ENCODE results near the gene SPTBN5. TPM values are rescaled to one million over a fixed set of nuclear protein-coding genes. Genes with fewer than 3 reads are reported as not detected.

Gene SPTBN5
- total and polyA plus RNA-seq, 2 experiments from 2014 or later: 0.57 to 1.1 TPM

- Mint-ChIP-seq H3K4me3 (no peak overlapping the region), H3K9me3 (no peaks in the 10 kb centered on the region), H3K36me3 (ENCODE audit: low read depth) (peaks cover 17% of the 10 kb centered on the region), H3K27ac (no peak overlapping the region), H3K27me3 (ENCODE audit: insufficient read depth, low read depth, poor library complexity) (peaks cover 15% of the 10 kb centered on the region), H3K4me1 (peaks cover 7% of the 10 kb centered on the region)
- H3K4me3 ChIP-seq: no peak overlapping the region
- no peaks in the 10 kb centered on the region; the same call in 1 of the 2 replicates for H3K36me3 ChIP-seq (ENCODE audit: insufficient read depth)
- H3K27me3 ChIP-seq (ENCODE audit: insufficient read depth): peaks cover 5% of the 10 kb centered on the region; the same call in 1 of the 2 replicates
- 0 out of 2 replicates have a peak, but pooled peaks cover 4% of the 10 kb centered on the region for H3K79me2 ChIP-seq (replicated peaks; ENCODE audit: insufficient read depth)
- H3K27ac ChIP-seq (ENCODE audit: low read depth): no peak overlapping the region
- peaks cover 4% of the 10 kb centered on the region; the same call in 1 of the 2 replicates for H3K4me1 ChIP-seq (ENCODE audit: insufficient read depth)
- H3K9me2 ChIP-seq (ENCODE audit: insufficient read depth): no peaks in the 10 kb centered on the region
- DNase-seq (ENCODE audit: low spot score) (no peak), ATAC-seq (no peak)
- TF ChIP-seq ZNF462 (CRISPR knock-in tag; IDR thresholded peaks at IDR 0.05) (no peak), REST (IDR thresholded peaks at IDR 0.05; ENCODE audit: unreplicated experiment) (no peak), EZH2phosphoT487 (IDR thresholded peaks at IDR 0.05; ENCODE audit: unreplicated experiment) (no peak), CTCF (conservative IDR thresholded peaks at IDR 0.05; ENCODE audit: low read depth in 2 of 2) (no peak), ZNF331 (CRISPR knock-in tag; IDR thresholded peaks at IDR 0.05; ENCODE audit: low read depth) (no peak), CREB1 (CRISPR knock-in tag; IDR thresholded peaks at IDR 0.05; ENCODE audit: low read depth) (no peak), ETS1 (IDR thresholded peaks at IDR 0.05) (no peak), EZH2 (IDR thresholded peaks at IDR 0.05; ENCODE audit: low read depth, unreplicated experiment) (no peak), JUNB (IDR thresholded peaks at IDR 0.05; ENCODE audit: unreplicated experiment) (no peak), ZNF114 (CRISPR knock-in tag; IDR thresholded peaks at IDR 0.05) (no peak), STAT1 (IDR thresholded peaks at IDR 0.05; ENCODE audit: unreplicated experiment) (no peak), NANOG (IDR thresholded peaks at IDR 0.05; ENCODE audit: borderline replicate concordance) (no peak)
- H3K4me2 ChIP-seq: no peak overlapping the region
- no peaks in the 10 kb centered on the region for H3F3A ChIP-seq (replicated peaks; ENCODE audit: low read depth)
- no peak overlapping the region for H2AFZ ChIP-seq
- no peaks in the 10 kb centered on the region; the same call in 1 of the 2 replicates for H4K20me1 ChIP-seq (replicated peaks; ENCODE audit: insufficient read depth)
These were observed 61.0 kb downstream of the SPTBN5 start for GRCh38 chr15:41832875-41833274.
